Activated CD4-positive, CD25-positive, alpha-beta regulatory T cell treated with anti-CD3 and anti-CD28 coated beads, Interleukin-2, amount 50 U/mL, for 16 hours (primary cell): Measurements from ENCODE around the gene NARF.
A peak's percentile ranks its signal among the peaks of the same experiment; 100 is the strongest.
"Not testable (repeated sequence)": the region's sequence is repeated elsewhere in the genome, so short reads cannot be mapped to it uniquely, and the experiment has no call there.

Experiments
- DNase-seq: peaks from one replicate; pipeline ENCODE4 v3.0.0-alpha.2; 2020; ENCODE audit warnings: low read depth, low spot score

Gene NARF

DNA sequence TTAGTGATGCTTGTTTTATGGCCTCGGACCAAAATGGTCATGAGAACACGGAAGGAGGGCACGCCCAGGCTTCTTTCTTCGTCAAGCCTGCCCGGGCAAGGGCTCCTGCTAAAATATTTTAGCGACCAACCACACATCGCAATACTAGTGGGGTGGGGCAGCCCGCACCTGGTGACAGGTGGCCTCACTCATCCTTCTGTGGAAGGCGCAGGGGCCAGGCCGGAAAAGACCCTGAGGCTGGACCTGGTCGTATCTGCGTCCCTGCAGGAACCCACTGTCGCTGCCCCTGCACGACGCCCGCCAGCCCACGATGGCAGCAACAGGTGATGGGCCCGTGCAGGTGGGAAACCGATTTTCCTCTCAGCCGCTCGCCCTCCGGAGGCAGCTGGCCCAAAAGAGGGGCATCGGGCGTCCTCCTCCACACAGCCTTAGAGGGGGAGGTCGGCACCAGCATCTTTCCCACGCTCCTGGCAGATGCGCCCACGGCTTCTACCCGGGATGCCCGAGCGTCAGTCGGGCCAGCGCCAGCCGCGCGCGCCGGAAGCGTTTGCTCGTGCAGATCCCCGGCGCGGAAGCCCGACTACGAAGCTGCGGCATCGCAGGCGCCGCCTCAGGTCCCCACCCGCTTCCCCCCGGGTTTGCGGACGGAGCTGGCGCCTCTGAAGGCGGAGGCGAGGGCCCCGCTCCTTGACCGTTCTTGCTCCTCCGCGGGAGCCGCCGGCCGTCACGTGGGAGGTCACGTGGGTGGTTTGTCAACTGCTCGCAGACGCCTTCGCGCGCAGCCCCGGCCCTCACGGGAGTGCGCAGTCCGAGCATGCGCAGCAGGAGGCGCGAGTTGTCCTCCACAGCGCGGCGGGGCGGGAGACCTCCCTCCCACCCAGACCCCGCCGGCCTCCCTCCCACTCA is 38.2 kb downstream of the NARF start:
- DNase-seq: peak; percentile 80

DNA sequence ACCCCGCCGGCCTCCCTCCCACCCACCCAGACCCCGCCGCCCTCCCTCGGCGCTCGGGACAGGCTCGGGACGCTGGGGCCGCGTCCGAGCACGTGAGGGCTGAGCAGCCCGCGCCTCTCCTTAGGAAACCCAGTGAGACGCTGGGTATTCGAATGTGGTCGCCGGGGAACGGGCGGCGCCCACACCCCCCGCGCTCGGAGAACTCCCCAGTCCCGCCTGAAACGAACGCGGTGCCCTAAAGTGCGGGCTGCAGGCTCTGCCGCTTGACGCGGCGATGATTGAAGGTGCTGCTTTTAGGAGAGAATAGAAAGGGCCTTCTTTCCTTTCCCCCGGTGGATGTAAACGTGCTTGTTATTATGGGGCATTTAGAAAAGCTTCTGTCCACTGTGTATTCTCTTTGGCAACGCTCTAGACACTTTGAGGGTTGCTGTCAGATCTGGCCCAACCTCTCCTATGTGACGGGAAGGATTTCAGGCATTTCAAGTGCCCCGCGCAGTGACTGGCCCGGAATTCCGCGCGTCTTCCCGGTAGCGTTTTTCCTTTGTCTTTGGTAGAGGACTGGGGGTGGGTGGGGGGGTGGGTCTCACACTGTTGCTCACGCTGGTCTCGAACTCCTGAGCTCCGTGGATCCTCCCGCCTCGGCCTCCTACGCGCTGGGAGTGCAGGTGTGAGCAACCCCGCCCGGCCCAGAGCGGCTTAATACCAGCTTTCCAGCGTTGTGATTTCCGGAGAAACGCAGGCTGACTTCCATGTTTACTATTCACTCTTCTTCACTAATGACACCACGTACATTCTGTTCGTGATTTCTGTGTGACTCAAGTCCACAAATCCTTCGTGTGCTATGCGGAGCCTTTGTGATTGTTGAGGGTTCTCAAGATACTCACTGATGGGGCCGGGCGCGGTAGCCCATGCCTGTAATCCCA is 39.2 kb downstream of the NARF start:
- no peak for DNase-seq

DNA sequence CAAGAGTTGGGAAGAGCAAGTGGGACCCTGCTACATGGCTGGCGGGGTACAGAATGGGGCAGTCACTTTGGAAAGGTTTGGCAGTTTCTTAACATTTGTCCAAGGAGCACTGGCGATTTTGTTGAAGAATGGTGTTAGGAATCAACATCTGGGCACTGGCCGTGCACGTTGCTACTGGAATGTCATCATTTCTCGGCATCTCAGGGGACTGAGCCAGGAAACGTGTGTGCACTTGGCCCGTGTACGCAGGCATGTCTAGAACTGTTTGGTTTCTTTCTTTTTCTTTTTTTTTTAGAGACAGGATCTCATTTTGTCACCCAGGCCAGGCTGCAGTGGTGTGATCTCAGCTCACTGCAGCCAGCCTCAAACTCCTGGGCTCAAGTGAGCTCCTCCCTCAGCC is 43.7 kb downstream of the NARF start:
- no peak for DNase-seq

DNA sequence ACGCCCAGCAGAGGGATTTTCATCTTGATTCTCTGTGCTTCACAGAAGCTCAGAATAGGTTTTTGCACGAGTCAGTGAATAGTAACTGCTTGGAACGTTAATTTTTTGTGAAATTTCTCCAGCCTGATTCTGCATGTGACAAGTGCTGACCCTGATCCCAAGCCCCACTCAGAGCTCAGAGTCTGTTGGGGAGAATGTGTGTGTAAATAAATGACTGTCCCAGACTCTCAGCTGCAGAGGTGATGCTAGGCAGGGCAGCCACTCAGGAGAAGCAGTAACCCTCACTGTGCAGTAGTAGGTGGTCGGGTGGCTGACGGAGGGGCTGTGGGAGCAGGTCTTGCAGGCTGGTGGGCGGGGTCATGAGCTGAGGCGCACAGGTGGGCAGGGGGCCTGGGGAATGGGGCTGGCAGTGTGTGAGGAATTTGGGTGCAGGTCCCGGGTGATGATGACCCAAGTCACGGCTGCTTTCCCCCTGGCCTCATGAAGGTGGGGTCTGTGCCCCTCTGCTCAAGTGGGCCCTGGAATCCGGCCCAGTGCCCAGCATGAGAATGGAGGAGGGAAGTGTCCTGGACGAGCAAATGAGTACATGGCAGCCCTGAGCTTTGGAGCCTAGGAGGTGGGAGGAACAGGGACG is 44.7 kb downstream of the NARF start:
- DNase-seq: no peak

DNA sequence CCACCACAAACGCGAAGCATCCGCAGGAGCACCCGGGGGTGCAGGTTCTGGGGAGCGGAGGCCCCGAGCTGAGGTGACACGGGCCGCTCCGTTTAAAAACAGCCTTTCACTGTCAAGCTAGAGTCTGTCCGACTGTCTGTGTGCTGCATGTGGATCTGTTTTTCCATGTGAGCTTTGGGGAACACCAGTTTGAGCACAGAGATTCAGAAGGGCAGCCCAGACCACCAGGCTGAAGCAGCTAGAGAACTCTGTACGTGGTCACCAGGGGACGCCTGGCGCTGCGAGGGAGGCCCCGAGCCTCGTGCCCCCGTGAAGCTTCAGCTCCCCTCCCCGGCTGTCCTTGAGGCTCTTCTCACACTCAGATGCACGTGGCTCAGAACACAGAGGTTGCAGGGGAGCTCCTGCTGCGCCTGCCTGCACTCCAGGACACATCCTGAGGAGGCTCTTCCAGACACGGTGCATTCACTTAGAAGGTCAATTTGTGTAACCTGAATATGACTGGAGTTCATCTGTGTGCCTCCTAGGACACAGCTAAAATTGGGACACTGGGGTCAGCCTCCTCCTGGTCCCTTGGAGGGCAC is 45.3 kb downstream of the NARF start:
- no peak for DNase-seq

DNA sequence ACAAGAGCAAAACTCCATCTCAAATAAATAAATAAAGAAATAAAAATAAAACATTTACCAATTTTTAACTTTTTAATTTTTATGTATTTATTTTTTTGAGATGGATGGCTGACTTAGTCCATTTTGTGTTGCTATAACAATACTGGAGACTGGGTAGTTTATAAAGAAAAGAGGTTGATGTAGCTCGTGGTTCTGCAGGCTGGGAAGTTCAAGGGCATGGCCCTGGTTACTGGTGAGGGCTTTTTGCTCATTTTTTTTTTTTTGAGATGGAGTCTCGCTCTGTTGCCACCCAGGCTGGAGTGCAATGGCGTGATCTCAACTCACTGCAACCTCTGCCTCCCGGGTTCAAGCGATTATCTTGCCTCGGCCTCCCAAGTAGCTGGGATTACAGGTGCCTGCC is 46.8 kb downstream of the NARF start:
- no peak for DNase-seq

DNA sequence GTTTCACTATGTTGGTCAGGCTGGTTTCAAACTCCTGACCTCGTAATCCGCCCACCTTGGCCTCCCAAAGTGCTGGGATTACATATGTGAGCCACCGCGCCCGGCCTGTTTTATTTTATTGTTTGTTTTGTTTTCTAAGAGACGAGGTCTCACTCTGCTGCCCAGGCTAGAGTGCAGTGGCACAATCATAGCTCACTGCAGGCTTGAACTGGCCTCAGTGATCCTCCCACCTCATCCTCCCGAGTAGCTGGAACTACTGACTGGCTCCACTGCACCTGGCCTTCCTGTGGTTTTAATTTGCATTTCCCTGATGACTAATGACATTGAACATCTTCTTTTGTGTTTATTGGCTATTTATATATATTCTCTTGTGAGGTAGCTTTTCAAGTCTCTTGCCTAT is 47.9 kb downstream of the NARF start:
- DNase-seq: not testable (repeated sequence)

DNA sequence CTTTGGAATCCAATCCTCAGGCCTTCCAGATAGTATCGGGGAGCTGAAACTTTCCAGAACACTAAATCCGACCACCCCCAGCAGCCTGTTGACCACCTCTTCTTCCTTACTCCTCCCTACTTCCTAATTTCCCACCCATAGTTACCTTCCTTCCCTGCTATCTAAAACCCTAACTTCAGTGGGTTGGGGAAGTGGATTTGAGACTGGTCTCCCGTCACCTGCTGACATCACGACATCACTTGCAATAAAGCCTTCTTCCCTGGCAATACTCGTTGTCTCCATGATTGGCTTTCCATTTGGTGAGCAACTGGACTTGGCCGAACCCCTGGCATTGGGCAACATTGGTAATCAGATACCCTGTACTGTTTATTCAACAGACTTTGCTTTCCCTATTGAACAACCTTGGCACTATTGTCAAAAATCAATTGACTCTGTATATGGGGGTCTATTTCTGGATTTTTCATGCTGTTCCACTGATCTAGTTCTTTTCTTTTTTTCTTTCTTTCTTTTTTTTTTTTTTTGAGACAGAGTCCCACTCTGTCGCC is 49.2 kb downstream of the NARF start:
- no peak for DNase-seq

DNA sequence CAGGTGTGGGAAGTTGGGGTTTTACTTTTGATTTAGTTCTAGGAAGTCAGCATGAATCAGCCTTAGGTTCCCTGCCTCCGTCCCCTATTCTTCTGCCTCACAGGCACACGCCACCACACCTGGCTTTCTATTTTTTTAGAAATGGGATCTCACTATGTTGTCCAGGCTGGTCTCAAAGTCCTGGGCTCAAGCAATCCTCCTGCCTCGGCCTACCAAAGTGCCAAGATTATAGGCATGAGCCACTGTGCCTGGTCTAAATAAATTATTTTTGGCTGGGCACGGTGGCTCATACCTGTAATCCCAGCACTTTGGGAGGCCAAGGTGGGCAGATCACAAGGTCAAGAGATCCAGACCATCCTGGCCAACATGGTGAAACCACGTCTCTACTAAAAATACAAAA is 53.1 kb downstream of the NARF start:
- not testable (repeated sequence) for DNase-seq

DNA sequence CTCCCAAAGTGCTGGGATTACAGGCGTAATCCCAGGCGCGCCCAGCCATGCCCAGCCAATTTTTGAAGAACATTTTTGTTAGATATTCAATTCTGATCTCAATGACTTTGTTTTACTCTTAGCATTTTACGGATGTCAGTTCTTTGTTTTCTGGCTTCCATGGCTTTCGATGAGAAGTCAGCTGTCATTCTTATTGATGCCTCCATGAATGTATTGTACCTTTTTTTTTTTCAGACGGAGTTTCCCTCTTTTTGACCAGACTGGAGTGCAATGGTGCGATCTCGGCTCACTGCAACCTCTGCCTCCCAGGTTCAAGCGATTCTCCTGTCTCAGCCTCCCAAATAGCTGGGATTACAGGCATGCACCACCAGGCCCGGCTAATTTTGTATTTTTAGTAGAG is 55.3 kb downstream of the NARF start:
- not testable (repeated sequence) for DNase-seq

DNA sequence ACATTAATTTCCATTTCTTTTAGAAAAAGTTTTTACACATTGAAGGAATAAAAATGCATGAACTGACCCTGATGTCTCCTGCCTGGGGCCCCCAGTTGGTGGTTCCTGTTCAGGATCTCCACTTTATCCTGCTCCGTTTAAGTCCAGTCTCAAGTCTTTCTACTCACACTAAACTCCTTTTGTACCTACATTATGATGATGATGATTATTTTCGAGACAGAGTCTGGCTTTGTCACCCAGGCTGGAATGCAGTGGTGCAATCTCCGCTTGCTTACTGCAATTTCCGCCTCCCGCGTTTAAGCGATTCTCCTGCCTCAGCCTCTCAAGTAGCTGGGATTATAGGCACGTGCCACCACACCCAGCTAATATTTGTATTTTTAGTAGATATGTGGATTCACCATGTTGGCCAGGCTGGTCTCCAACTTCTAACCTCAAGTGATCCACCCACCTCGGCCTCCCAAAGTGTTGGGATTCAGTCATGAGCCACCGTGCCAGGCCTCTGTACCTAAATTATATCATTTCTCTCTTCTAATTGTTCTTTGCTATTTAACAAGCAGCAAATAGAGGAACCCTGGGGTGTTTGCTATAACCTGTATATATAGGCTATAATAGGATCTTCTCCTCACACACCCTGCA is 58.8 kb downstream of the NARF start:
- no peak for DNase-seq

DNA sequence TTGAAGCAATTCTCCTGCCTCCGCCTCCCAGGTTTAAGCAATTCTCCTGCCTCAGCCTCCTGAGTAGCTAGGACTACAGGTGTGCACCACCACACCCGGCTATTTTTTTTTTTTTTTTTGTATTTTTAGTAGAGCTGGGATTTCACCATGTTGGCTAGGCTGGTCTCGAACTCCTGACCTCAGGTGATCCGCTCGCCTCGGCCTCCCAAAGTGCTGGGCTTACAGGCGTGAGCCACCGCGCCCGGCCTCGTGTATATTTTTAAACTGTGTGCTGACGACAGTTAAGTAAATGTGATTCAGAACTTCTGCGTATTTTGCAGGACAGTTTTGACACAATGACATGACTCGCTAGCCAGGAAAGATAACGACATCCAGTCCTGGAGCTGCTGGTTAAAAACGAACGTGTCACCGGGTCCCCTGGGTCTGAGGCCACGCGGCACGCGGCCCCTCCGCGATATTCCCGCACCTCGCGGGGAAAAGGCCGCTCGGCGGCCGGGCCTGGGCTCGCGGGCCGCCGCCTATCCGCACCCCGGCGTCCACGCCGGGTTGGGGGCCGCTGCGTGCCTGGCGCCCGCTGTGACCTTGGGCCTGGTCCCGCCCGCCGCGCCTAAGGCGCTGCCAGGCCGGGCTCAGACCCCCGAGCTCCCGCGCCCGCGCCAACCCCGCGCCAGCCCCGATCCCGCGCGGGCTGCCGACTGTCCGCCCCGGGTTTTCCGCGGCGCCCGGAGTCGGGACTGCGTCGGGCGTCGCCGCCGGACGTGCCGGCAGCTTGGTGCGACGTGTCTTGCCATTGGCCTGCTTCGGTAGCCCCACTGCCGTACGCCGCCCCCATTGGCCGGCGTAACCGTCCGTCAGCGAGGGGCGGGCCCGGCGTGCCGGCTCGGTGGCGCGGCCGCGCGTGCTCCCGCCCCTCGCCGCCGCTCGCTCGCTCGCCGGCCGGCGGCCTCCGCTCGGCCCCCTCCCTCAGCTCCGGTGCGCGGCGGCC is 60.6 kb downstream of the NARF start, which contains the start of gene FOXK2:
FOXK2 (plus strand) TSS at position 907 of the 985 bp plus-strand sequence. CDS start 157 bp downstream, outside the sequence.
- DNase-seq: peak; percentile 84

DNA sequence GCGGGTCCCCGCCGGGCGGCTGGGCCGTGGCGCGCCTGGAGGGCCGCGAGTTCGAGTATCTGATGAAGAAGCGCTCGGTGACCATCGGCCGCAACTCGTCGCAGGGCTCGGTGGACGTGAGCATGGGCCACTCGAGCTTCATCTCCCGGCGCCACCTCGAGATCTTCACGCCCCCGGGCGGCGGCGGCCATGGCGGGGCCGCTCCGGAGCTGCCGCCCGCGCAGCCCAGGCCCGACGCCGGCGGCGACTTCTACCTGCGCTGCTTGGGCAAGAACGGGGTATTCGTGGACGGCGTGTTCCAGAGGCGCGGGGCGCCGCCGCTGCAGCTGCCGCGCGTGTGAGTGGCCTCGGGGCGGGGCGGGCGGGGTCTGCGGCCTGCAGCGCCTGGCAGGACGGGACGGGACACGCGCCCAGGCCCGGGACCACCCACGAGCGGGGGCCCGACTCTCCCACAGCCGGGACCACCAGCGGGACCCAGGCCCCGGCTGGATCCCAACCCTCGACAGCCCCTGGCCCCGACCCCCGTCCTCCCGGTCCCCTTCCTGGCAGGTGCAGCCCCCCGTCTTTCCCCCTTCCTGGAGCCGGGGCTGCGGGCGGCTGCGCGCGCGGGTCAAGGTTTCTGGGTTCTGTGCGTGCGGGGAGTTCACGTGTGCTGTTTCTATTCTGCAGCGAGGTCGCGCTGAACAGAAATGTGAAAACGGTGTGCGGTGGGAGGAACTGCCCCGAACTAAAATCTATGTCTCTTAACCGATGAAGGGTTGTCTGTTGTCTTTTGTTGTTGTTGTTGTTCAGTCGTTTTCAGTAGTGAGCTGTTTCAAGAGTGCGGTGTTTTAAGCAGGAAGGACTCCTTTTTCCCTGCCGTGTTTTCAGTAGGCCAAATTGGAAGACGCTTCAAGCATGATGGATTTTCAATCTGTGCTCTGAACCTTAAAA is 61.7 kb downstream of the NARF start:
- no peak for DNase-seq

DNA sequence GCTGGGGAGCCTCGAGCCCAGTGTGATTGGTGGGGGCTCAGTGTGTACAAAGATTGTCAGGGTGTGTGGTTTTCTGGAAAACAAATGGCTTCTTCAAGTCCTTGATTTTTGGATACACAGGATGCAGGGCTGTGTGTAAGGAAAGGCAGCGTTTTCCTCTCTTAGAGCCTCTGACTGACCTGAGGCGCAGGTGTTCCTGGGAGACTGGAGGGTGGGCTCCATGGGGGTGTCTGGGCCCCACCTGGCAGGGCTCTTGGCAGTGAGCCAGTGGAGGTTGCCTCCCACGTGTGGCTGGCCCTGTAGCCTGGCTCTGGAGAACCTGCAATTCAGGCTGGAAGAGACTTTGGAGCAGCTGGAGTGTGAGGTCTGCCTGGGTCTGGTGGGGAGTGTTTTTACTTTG is 66.0 kb downstream of the NARF start:
- DNase-seq: no peak

DNA sequence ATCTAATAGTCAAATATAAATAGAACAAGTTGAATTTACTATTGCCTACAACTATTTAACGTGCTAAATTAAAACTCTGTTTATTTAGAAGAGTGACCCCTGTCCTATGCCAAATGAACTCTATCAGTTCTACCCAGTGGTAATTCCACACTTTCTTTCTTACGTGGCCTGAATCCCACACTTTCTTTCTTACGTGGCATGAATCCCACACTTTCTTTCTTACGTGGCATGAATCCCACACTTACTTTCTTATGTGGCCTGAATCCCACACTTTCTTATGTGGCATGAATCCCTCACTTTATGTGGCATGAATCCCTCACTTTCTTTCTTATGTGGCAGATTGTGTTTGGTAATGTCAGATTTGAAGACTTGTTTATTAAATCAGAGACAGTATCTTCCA is 67.2 kb downstream of the NARF start:
- DNase-seq: no peak

DNA sequence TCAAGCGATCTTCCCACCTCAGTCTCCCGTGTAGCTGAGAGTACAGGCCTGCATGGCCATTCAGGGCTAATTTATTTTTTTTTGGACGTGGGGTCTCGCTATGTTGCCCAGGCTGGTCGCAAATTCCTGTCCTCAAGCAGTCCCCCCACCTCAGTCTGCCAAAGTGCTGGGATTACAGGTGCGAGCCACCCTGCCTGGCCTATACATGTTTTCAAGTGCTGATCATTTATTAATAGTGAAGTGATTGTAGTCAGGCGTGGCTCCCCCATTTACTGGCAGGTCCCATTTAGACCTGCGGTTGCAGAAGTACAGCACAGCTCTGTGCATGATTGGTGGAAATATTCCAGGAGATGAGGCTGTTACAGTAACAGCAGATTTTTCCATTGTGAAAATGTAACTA is 69.4 kb downstream of the NARF start:
- no peak for DNase-seq

DNA sequence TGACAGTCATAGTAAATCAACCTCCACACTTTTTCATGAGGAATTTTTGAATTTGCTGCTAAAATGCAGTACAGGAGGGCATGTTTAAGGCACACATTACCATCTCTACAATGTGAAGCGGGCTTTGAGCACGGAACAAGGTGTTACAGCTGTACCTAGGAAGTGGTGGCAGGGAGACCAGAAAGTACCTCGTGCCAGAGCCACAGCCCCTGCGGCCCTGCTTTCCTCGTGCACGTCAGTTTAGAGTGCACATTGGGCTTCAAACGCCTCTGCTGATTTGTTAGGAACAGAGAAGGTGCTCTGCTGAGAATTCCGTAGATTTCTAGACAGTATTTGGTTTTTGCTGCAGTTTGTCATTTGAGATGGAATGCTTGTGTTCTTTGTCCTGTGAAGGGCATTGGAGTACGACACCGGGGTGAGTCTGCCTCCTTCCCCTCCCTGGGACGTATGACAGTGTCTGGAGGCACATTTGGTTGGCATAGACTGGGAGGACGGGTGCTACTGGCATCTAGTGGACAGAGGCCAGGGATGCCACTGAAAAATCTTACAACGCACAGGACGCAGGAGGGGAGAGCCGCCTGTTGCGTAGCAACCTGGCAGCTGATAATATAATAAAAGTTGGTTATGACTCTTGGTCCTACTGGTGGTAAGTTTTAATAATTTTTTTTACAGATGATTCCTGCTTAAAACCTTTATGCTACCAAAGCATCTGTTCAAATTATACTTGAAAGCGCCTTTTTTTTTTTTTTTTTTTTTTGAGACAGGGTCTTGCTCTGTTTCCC is 70.1 kb downstream of the NARF start:
- DNase-seq: no peak

DNA sequence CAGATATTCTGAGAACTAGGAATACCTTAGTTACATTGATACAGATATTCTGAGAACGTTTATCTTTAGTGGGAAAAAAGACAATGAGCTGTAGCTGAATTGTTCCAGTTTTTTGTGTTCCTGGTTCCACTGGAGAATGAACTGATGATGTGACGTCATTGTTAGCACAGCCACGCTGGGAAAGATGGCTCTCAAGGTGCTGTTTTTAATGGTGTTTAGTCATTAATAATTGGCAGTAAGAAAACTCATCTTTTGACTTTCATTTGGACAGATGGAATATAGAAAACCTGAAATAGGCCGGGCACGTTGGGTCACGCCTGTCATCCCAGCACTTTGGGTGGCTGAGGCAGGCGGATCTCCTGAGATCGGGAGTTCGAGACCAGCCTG is 71.4 kb downstream of the NARF start:
- DNase-seq: no peak
